HG02678 (cell line): ENCODE results near the gene OMD.

Experiments used
- ATAC-seq: cut with Tn5 transposase; IDR thresholded peaks from one replicate; pipeline ENCODE4 v1.9.1; 2021; ENCODE audit warnings: mild to moderate bottlenecking, moderate library complexity; ENCODE audit not compliant: unreplicated experiment

Gene OMD

DNA sequence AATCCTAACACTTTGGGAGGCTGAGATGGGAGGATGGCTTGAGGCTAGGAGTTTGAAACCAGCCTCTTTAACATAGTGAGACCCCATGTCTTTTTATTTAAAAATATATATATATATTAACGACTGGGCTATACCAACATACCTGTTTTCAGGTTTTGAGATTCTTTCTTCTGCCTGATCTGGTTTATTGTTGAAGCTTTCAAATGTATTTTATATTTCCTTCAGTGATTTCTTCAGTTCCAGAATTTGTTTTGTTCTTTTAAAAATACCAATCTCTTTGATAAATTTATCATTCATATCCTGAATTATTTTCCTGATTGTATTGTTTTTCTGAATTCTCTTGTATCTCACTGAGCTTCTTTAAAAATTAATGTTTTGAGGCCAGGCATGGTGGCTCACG, 51.1 kb downstream of the OMD start:
- no peak for ATAC-seq

DNA sequence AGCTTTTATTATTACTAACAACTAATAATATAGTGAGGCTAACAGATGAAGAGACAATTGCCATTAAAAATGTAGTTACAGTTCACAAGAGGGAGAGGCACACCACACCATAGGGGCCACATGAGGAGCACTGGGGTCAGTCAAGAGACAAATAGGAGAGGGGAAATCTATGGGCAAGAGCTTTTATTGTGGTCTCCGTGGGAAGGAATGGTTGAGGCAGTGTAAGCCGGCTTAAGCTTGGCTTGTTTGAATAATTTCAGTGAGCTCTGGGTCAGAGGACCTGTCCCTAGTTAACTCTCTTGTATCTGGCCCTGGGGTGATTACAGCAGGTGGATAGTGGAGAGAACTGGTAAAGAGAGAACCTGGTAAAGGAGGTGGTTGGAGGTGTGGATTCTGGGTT, 55.2 kb downstream of the OMD start:
- no peak for ATAC-seq
